Measurements from ENCODE around the gene GNAI1. TPM values are rescaled to one million over a fixed set of nuclear protein-coding genes. Genes with fewer than 3 reads are reported as not detected.

The GNAI1 gene
- 15.5 and 22.9 TPM in 2 replicates for total RNA-seq

GRCh38 chr7:80134536-80135308, at the start of gene GNAI1:
Gene GNAI1 (plus strand): TSS chr7:80134831. CDS start chr7:80135161, 330 bp downstream.

